GM13976 (cell line): ENCODE results near the gene PYY.

ENCODE experiments used
- DNase-seq: peaks from one replicate; pipeline ENCODE4 v3.0.0; 2012; ENCODE audit warnings: low spot score
- CTCF ChIP-seq: IDR thresholded peaks from 2 replicates; pipeline ENCODE4 v1.5.1; 2012; ENCODE audit warnings: borderline replicate concordance, mild to moderate bottlenecking; ENCODE audit not compliant: insufficient read depth; ENCODE audit errors: extremely low read depth, missing control alignments, control extremely low read depth
- in situ Hi-C: fragments of 300-500 bp; cut with MboI; formaldehyde crosslinking; loops from one replicate; pipeline ENCODE4 v1.12.0; 2022; ENCODE audit warnings: low sequenced_read_pairs, mixed read lengths, inconsistent platforms; ENCODE audit not compliant: unreplicated experiment

Gene PYY

GRCh38 chr17:43953746-43954145 is at the start of gene PYY:
PYY (minus strand) TSS chr17:43953940; CDS start chr17:43953483, 457 bp downstream.
- in situ Hi-C loops, result no loop called here
- DNase-seq, result no peak
- no peak for TF ChIP-seq CTCF

DNA sequence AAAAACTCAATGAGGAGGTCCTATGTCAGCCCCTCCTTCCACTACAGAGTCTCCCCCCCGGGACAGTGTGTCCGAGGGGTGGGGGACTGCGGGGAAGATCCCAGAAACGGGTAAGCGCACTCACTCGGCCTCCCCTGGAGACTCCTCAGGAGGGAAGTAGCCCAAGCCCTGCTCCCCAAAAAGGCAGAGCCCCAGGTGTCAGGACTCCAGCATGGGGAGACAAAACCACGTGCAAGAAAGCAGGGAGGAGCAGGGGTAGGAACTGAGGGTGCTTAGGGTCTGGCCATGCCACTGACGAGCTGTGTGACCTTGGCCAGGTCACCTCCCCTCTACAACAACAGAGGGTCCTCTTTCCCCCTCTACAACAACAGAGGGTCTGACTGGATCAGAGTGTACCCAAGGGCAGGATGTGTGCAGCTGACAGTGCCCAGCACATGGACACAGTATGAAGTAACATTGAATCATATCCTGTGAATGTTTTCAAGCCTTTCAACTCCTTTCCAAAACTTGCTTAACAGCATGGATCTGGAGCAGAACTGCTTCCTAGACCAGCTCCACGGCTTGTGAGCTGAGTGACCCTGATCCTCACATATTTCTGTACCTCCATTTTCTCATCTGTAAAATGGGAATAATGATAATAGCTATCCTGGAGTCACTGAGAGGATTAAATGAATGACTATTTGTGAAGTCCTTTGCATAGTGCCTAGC is 48.6 kb upstream of the PYY start:
- in situ Hi-C loops, result no loop called here
- TF ChIP-seq CTCF, result no peak
- no peak for DNase-seq

GRCh38 chr17:44001461-44001920 is 47.8 kb upstream of the PYY start:
- DNase-seq, result no peak
- TF ChIP-seq CTCF, result no peak
- in situ Hi-C loops, result no loop called here

DNA sequence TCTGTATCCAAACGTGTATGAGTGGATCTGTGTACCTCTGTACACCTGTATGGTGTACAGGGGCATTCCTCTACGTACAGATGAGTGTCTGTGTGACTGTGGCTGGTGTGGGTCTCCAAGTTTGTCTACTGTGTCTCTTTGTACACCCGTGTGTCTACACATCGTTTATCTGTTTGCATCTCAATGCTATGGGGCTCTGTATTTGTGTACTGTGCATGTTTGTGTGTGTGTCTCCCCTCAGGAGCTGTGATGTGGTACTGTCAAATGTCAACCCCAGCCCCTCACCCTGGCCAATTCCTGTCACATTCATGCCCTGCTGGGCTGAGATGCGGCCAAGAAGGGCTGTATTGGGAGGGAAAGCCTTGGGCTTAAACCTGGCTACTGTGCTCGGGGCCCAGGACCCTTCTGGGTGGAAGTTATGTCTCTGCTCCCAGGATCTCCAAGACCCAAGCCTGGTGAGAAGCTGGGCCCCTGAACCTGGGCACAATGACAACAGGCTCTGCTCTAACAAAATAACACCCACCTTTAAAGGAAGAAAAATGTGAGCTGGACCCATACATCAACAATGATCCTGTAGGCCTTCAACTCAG is 47.2 kb upstream of the PYY start:
- no peak for DNase-seq
- no peak for TF ChIP-seq CTCF
- in situ Hi-C loops, result no loop called here

GRCh38 chr17:44000141-44000860 is 46.6 kb upstream of the PYY start:
- no peak for DNase-seq
- in situ Hi-C loops, result no loop called here
- no peak for TF ChIP-seq CTCF

DNA sequence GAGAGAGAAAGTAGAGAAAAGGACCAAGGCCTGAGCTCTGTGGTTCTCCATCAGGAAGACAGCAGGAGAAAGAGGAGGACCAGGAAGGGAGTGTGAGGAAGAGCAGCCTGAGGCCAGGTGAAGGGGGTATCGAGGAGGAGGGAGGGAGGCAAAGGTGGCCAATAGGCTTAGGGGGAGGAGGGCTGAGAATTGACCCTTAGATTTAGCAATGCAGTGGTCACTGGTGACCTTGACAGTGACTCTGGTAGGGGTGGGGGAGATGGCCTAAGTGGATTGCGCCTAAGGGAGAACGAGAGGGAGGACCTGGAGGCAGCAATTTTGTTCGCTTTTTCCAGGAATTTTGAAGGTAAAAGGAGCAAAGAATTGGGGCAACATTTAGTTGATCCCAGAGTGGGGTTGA is 45.3 kb upstream of the PYY start:
- in situ Hi-C loops, result loop anchor here (10.0 kb wide), 2 partner anchors 54 to 114 kb away; partner anchors contain the start of gene PPY
- DNase-seq, result no peak
- TF ChIP-seq CTCF, result no peak
